Stimulated activated naive CD4-positive, alpha-beta T cell (primary cell): ENCODE data around the gene LARP1.
"Not testable (repeated sequence)": the region's sequence is repeated elsewhere in the genome, so short reads cannot be mapped to it uniquely, and the experiment has no call there.

Experiments
- DNase-seq, 6 experiments: peaks; one replicate each; lab custom pipeline; 2025; lab: John Stamatoyannopoulos, UW

The LARP1 gene

GRCh38 chr5:154793599-154794524, 38.7 kb downstream of the LARP1 start:
- DNase-seq, result no peak

GRCh38 chr5:154794525-154795234, 39.5 kb downstream of the LARP1 start:
- no peak for DNase-seq

GRCh38 chr5:154795235-154795596, 40.0 kb downstream of the LARP1 start:
- DNase-seq, result no peak

GRCh38 chr5:154797762-154798161, 42.6 kb downstream of the LARP1 start:
- DNase-seq, result no peak

- no peak for DNase-seq
Measured at GRCh38 chr5:154800582-154800981, 45.4 kb downstream of the LARP1 start.

GRCh38 chr5:154801083-154801482, 45.9 kb downstream of the LARP1 start:
- no peak for DNase-seq

- no peak for DNase-seq
Measured at GRCh38 chr5:154802050-154802449, 46.9 kb downstream of the LARP1 start.

- no peak for DNase-seq
Measured at GRCh38 chr5:154806176-154806575, 51.0 kb downstream of the LARP1 start.

- DNase-seq, result no peak
Measured at GRCh38 chr5:154811239-154811638, 56.1 kb downstream of the LARP1 start.

GRCh38 chr5:154811653-154812465, 56.7 kb downstream of the LARP1 start:
- peak; percentile 34 to 70 (median 50) for DNase-seq

- DNase-seq, result no peak
Measured at GRCh38 chr5:154813158-154813557, 58.0 kb downstream of the LARP1 start.

GRCh38 chr5:154813736-154814135, 58.6 kb downstream of the LARP1 start:
- DNase-seq, result peak in 4 of 6 experiments; percentile 5 to 48 (median 40)

- DNase-seq, result no peak
Measured at GRCh38 chr5:154815025-154815424, 59.8 kb downstream of the LARP1 start.

GRCh38 chr5:154815684-154816247, 60.6 kb downstream of the LARP1 start:
- no peak for DNase-seq

- no peak for DNase-seq
Measured at GRCh38 chr5:154816891-154817492, 61.8 kb downstream of the LARP1 start.

- DNase-seq, result no peak
Measured at GRCh38 chr5:154817815-154818214, 62.6 kb downstream of the LARP1 start.

- DNase-seq, result no peak
Measured at GRCh38 chr5:154818471-154819116, 63.4 kb downstream of the LARP1 start.

- DNase-seq, result no peak
Measured at GRCh38 chr5:154819546-154819945, 64.4 kb downstream of the LARP1 start.

GRCh38 chr5:154820383-154820782, 65.2 kb downstream of the LARP1 start:
- no peak for DNase-seq

- not testable (repeated sequence) for DNase-seq
Measured at GRCh38 chr5:154822896-154823295, 67.7 kb downstream of the LARP1 start.

GRCh38 chr5:154823605-154824004, 68.4 kb downstream of the LARP1 start:
- DNase-seq, result no peak
